ENCODE measurements around the gene ROBO1. TPM values are rescaled to one million over a fixed set of nuclear protein-coding genes. Genes with fewer than 3 reads are reported as not detected.
"Not testable (repeated sequence)": the region's sequence is repeated elsewhere in the genome, so short reads cannot be mapped to it uniquely, and the experiment has no call there.

Gene ROBO1
- total RNA-seq, 1 experiment from 2014 or later, result 7.0 TPM

DNA sequence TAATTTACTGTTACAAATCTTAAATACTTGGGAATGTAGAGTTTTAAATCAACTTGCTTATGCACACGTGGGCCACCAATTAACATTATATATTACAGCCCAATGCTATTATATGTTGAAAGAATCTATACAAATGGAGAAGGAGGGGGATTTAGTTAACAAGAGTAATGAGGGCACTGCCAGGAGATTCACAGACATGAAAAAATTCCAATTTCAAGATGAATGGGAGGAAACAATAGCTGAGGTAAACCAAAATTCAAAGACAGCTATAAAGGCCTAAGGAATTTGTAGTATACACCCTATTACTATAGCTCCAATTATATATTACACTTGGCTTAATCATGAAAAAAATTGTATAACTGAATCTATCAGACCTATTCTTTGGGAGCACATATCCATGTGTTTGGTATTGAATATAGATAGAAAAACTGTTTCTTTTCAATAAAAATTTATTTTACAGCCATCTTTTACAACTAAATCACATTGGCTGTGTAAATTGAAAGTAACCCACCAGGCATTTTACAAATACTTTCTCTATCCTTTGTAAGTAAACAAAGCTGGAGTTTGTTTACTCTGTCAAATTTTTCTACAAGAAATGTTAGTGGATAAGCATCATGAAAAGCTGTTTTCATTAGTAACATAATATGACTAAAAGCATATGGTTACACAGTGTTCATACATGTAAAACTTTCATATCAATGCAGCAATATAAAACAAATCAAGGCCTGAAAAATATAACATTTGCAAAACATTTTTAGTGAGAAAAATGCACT lies 1045.8 kb downstream of the ROBO1 start:
- no peaks in the 10 kb centered on the region for H3K27me3 ChIP-seq
- no peak for DNase-seq
- H3K9me3 ChIP-seq, result no peaks in the 10 kb centered on the region
- no peaks in the 10 kb centered on the region for H3K36me3 ChIP-seq
- no peak overlapping the region for H3K4me3 ChIP-seq

- Histone ChIP-seq H3K4me3 (no peak overlapping the region), H3K27me3 (no peaks in the 10 kb centered on the region), H3K9me3 (no peaks in the 10 kb centered on the region), H3K36me3 (no peaks in the 10 kb centered on the region)
- DNase-seq, result no peak
Observed at GRCh38 chr3:78718707-78719106, 1049.1 kb downstream of the ROBO1 start.

GRCh38 chr3:78717041-78717440 lies 1050.8 kb downstream of the ROBO1 start:
- no peaks in the 10 kb centered on the region for H3K9me3 ChIP-seq
- no peaks in the 10 kb centered on the region for H3K27me3 ChIP-seq
- DNase-seq, result no peak
- no peak overlapping the region for H3K4me3 ChIP-seq
- H3K36me3 ChIP-seq, result no peaks in the 10 kb centered on the region

- Histone ChIP-seq H3K36me3 (no peaks in the 10 kb centered on the region), H3K9me3 (no peaks in the 10 kb centered on the region), H3K4me3 (no peak overlapping the region), H3K27me3 (no peaks in the 10 kb centered on the region)
- no peak for DNase-seq
Observed at GRCh38 chr3:78712941-78713340, 1054.9 kb downstream of the ROBO1 start.

DNA sequence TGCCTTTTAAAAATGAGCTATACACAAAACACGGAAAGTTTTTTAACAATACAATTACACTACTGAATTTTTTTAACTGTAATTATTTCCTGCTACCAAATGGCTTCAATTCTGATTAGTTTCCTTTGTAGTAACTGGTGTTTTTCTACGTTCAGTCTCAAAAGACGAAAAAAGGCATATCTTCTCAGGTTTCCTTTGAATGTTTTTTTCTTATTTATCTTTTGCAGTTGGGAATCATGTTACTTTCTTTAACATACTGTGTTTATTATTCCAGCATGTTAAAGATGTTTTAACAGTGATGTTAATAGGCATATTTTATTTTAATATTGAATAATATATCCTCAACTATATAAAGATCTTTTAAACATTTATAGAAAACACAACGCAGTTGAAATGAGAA lies 1055.5 kb downstream of the ROBO1 start:
- Histone ChIP-seq H3K36me3 (no peaks in the 10 kb centered on the region), H3K9me3 (no peaks in the 10 kb centered on the region), H3K27me3 (no peaks in the 10 kb centered on the region), H3K4me3 (no peak overlapping the region)
- DNase-seq, result no peak

DNA sequence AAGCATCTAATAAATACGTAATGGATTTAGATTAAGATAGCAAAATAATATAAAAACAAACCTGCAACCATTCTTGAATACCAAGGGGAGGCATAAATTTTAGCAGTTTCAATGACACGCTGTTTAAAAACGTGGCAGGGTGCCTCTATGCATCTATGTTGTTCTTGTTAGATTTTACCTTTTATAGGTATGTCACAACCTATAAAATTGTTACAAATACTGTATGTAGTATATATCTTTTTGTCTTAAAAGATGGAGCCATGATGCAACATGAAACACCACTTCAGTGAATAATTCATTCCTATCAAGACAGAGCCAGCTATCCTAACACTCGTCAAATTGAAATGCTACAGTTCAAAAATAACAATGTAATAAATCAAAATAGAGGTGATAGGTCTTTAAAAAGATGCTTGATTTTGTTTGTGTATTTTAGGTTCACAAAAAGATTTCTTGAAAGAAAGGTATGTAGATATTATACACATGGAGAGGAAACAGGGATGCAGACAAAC lies 1059.2 kb downstream of the ROBO1 start:
- DNase-seq, result no peak
- no peak overlapping the region for H3K4me3 ChIP-seq
- H3K36me3 ChIP-seq, result no peaks in the 10 kb centered on the region
- no peaks in the 10 kb centered on the region for H3K9me3 ChIP-seq
- H3K27me3 ChIP-seq, result no peaks in the 10 kb centered on the region

DNA sequence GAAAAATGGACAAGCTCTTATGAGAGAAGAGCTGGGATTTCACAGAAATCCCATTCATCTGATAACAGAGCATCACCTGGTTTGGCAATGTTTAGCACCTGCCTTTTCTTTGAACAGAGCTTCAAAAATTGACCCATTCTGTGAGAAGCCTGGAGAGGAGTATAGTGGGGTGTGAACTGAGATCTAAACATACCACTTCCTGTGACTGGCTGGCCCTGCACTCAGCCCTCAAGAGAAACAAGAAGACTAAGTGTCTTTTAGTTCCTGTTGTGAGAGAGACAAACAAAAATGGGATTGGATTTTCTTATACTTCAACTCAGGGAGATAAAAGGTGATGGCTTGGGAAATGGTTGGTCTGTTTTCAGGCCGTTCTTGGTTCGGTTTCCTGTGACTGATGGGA lies 1060.2 kb downstream of the ROBO1 start:
- Histone ChIP-seq H3K4me3 (no peak overlapping the region), H3K27me3 (no peaks in the 10 kb centered on the region), H3K36me3 (no peaks in the 10 kb centered on the region), H3K9me3 (no peaks in the 10 kb centered on the region)
- no peak for DNase-seq

GRCh38 chr3:78706906-78707523 lies 1060.8 kb downstream of the ROBO1 start:
- no peak for DNase-seq
- Histone ChIP-seq H3K36me3 (no peaks in the 10 kb centered on the region), H3K4me3 (no peak overlapping the region)

GRCh38 chr3:78703944-78704343 lies 1063.9 kb downstream of the ROBO1 start:
- Histone ChIP-seq H3K9me3 (no peaks in the 10 kb centered on the region), H3K4me3 (no peak overlapping the region), H3K36me3 (no peaks in the 10 kb centered on the region), H3K27me3 (no peaks in the 10 kb centered on the region)
- no peak for DNase-seq

More at GRCh38 chr3:78706906-78707523, 1060.8 kb downstream of the ROBO1 start:
- H3K9me3 ChIP-seq, result no peaks in the 10 kb centered on the region
- H3K27me3 ChIP-seq, result no peaks in the 10 kb centered on the region

GRCh38 chr3:78701537-78701936 lies 1066.3 kb downstream of the ROBO1 start:
- no peaks in the 10 kb centered on the region for H3K27me3 ChIP-seq
- no peaks in the 10 kb centered on the region for H3K36me3 ChIP-seq
- no peak for DNase-seq
- no peaks in the 10 kb centered on the region for H3K9me3 ChIP-seq
- H3K4me3 ChIP-seq, result no peak overlapping the region

GRCh38 chr3:78698431-78698830 lies 1069.4 kb downstream of the ROBO1 start:
- no peak for DNase-seq
- no peaks in the 10 kb centered on the region for H3K36me3 ChIP-seq
- no peaks in the 10 kb centered on the region for H3K27me3 ChIP-seq
- H3K4me3 ChIP-seq, result no peak overlapping the region
- H3K9me3 ChIP-seq, result no peaks in the 10 kb centered on the region

GRCh38 chr3:78697426-78697825 lies 1070.4 kb downstream of the ROBO1 start:
- no peak overlapping the region for H3K4me3 ChIP-seq
- no peaks in the 10 kb centered on the region for H3K36me3 ChIP-seq
- no peaks in the 10 kb centered on the region for H3K27me3 ChIP-seq
- no peak for DNase-seq
- no peaks in the 10 kb centered on the region for H3K9me3 ChIP-seq

GRCh38 chr3:78690766-78691165 lies 1077.0 kb downstream of the ROBO1 start:
- no peak overlapping the region for H3K4me3 ChIP-seq
- H3K36me3 ChIP-seq, result no peaks in the 10 kb centered on the region
- no peak for DNase-seq
- no peaks in the 10 kb centered on the region for H3K9me3 ChIP-seq
- no peaks in the 10 kb centered on the region for H3K27me3 ChIP-seq

- DNase-seq, result no peak
- Histone ChIP-seq H3K36me3 (no peaks in the 10 kb centered on the region), H3K27me3 (no peaks in the 10 kb centered on the region), H3K4me3 (no peak overlapping the region), H3K9me3 (no peaks in the 10 kb centered on the region)
Observed at GRCh38 chr3:78689378-78689777, 1078.4 kb downstream of the ROBO1 start.

GRCh38 chr3:78687520-78687919 lies 1080.3 kb downstream of the ROBO1 start:
- Histone ChIP-seq H3K27me3 (no peaks in the 10 kb centered on the region), H3K4me3 (no peak overlapping the region), H3K9me3 (no peaks in the 10 kb centered on the region), H3K36me3 (no peaks in the 10 kb centered on the region)
- DNase-seq, result no peak

GRCh38 chr3:78683284-78683683 lies 1084.5 kb downstream of the ROBO1 start:
- Histone ChIP-seq H3K27me3 (no peaks in the 10 kb centered on the region), H3K36me3 (no peaks in the 10 kb centered on the region), H3K4me3 (no peak overlapping the region), H3K9me3 (no peaks in the 10 kb centered on the region)
- DNase-seq, result no peak

GRCh38 chr3:78675119-78675805 lies 1092.5 kb downstream of the ROBO1 start:
- not testable (repeated sequence) for DNase-seq, H3K4me3 ChIP-seq, H3K27me3 ChIP-seq, H3K36me3 ChIP-seq, H3K9me3 ChIP-seq

Measured in MG63 (cell line).